MM.1S (cell line): ENCODE data around the gene CYB5D1.

Source experiments
- EZH2 ChIP-seq: fragments of 300-600 bp; sonication (generic); optimal IDR thresholded peaks from 2 replicates; pipeline ENCODE3; 2017; ENCODE audit warnings: low read depth, mild to moderate bottlenecking, antibody characterized with exemption, low read length, mixed read lengths
- EZH2phosphoT487 ChIP-seq: fragments of 300-600 bp; sonication (generic); IDR thresholded peaks from 2 replicates; pipeline ENCODE4 v1.6.1; 2018; ENCODE audit warnings: antibody characterized with exemption, low read length
- TF ChIP-seq, protein P1 (sequence below): fragments of 300-600 bp; sonication (generic); IDR thresholded peaks from 2 replicates; pipeline ENCODE4 v1.5.1; 2016; ENCODE audit warnings: antibody characterized with exemption, low read length, mixed read lengths

DNA sequence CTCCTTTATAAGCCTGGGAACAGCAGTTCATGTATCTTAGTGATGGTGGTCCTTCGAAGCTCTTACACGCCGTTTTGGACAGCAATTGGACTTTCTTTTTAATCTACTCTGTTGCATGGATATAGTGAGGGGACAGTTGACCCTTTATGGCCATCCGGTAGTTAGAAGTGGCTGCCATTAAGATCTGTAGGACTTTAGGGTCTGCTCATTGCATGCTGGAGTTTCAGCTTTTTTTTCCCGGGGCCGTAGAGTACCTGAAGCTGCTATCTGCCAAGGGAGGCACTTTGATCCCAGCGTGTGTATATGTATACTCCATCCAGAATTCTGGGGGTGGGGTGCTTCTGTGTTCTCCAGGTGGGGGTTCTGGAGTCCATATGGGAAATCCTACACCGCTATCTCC is 1.2 kb downstream of the CYB5D1 start:
- TF ChIP-seq, protein P1, sequence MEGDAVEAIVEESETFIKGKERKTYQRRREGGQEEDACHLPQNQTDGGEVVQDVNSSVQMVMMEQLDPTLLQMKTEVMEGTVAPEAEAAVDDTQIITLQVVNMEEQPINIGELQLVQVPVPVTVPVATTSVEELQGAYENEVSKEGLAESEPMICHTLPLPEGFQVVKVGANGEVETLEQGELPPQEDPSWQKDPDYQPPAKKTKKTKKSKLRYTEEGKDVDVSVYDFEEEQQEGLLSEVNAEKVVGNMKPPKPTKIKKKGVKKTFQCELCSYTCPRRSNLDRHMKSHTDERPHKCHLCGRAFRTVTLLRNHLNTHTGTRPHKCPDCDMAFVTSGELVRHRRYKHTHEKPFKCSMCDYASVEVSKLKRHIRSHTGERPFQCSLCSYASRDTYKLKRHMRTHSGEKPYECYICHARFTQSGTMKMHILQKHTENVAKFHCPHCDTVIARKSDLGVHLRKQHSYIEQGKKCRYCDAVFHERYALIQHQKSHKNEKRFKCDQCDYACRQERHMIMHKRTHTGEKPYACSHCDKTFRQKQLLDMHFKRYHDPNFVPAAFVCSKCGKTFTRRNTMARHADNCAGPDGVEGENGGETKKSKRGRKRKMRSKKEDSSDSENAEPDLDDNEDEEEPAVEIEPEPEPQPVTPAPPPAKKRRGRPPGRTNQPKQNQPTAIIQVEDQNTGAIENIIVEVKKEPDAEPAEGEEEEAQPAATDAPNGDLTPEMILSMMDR, result no peak
- no peak for TF ChIP-seq EZH2
- TF ChIP-seq EZH2phosphoT487, result no peak
